ENCODE measurements around the gene STK35.

DNA sequence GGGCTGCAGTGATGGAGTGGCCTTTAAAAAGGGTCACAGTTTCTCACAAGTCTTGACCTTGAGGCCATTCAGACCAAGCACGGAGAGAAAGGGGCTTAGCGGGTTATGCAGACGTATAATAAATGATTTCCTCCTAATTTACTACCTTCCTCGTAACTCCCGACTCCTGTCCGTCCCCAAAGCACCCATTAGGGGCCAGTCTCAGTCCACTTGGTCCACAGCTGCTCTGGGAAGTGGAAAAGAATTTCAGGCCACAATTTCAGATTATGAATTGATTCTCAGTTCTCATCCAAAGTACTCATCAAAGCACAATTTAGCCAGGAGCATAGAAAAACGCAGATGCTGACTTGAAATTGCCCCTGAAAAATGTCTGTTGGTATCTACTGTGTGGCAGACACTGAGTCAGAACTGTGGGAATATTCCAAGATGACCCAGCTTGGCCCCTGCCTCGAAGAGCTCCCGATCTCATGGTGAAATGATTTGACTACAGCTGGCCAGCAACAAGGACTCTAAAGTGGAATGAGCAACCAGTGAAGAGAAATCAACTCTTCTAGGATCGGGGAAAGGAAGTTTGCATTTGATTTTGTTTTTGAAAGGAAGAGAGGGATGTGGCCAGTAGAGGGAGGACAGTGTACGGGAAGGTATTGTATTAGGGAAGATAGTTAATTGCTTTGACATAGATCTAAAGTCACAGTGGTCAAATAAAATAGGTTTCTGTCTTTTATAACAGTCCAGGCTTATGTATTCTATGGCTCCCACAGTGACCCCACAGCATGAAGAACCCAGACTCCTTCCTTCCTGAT lies 15.2 kb upstream of the STK35 start:
- TF ChIP-seq POLR2A (IDR thresholded peaks at IDR 0.05) = no peak
- TF ChIP-seq, protein P1, sequence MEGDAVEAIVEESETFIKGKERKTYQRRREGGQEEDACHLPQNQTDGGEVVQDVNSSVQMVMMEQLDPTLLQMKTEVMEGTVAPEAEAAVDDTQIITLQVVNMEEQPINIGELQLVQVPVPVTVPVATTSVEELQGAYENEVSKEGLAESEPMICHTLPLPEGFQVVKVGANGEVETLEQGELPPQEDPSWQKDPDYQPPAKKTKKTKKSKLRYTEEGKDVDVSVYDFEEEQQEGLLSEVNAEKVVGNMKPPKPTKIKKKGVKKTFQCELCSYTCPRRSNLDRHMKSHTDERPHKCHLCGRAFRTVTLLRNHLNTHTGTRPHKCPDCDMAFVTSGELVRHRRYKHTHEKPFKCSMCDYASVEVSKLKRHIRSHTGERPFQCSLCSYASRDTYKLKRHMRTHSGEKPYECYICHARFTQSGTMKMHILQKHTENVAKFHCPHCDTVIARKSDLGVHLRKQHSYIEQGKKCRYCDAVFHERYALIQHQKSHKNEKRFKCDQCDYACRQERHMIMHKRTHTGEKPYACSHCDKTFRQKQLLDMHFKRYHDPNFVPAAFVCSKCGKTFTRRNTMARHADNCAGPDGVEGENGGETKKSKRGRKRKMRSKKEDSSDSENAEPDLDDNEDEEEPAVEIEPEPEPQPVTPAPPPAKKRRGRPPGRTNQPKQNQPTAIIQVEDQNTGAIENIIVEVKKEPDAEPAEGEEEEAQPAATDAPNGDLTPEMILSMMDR (IDR thresholded peaks at IDR 0.05) = no peak

Measured in Peyer's patch (tissue), 4 donors.